NCI-H146 (cell line): ENCODE measurements around the gene CLEC18C.
"Not testable (repeated sequence)": the region's sequence is repeated elsewhere in the genome, so short reads cannot be mapped to it uniquely, and the experiment has no call there.

Experiments used
- DNase-seq: peaks from one replicate; lab custom pipeline; 2025; lab: John Stamatoyannopoulos, UW

Gene CLEC18C

DNA sequence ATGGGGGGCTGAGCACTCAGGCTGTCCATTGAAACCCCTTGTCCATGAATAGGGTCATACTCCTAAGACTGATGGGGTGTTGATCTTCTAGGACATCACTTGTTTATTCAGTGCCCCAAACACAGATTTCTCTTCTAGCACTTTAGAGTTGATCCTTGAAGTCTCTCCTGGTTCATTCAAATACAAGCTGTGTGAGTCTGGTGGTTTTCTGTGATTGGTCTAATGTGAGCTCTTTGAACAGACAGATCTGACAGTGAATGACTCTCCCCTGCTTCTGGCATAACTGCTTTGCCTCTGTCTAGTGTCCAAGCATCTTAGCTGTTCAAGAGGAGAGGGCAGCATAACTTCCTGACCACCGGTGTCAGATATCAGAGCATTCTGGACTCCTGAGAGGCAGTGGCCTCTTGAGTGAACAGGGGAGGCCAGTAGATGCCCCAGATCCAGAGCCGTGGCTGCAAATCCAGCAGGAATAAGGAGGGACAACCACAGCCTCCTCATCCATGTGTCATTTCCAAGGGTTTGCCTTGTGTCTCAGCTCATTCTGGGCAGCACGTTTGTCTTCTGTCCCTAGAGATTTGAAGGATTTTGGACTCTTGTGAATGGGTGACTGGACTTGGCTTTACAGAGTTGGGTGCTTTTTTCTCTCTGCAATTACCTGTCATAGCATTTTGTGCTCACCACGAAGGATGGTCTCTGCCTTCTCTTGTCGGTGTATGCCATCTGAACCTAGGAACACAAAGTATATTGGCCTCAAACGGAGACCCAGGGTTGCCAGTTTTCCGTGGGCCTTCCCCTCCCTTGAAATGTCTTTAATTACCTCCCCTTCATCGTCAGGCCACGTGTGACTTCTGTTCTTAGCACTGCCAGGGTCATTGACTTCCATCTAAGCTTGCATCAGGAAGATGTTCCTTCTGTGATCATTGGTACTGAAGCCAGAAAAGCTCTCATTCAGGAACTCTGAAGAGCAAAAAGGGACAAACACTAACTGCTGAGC is 13.9 kb upstream of the CLEC18C start:
- DNase-seq: no peak

DNA sequence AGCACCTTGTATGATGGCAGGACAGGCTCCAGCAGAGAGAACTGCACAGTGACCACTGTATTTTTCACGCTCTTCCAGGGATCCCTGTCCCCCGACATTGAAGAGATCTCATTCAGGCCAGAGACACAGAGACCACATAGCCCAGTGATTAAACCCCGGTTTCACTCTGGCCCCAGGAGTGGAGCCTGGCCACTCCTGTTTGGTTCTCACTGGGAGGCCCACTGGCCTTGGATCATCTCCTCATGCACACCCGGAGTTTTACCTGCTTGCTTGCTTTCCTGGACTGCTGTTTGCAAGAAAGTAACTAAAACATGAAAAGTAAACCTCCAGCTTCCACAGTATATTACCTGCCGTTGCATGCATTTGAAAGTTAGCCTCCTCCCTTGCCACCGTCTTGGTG is 13.2 kb upstream of the CLEC18C start:
- no peak for DNase-seq

DNA sequence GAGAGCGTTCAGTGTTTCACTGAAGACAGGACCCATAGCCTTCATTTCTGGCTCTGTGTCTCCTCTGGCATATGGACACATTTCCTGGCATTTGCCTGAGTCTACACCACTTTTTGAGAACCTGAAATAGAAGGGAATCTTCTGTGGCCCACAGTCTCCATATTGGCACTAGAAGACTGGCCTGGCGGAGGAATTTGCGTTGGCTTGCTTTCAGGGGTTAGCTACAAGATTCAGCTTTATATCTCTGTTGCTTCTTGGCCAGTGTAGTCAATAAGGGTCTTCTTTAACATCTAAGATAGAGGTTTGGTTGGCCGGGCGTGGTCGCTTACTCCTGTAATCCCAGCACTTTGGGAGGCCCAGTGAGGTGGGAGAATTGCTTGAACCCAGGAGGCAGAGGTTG is 12.8 kb upstream of the CLEC18C start:
- DNase-seq: no peak

DNA sequence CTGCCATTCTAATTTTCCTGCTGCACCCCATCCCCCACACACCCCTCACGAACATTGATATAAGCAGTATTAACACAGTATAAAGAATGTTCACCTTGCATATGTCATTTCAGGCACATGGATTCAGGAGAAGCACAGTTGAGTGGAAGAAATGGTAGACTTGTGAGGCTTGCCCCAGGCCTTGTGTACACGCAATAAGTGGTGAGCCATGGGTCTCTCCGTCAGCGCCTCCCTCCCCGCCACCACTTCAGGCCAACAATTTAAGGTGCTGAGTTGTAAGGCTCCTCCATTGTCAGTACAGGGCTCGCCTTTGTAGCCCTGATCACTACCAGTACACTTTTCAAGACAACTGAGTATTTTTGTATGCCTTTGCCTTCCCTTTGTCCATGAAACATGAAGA is 12.2 kb upstream of the CLEC18C start:
- DNase-seq: no peak

DNA sequence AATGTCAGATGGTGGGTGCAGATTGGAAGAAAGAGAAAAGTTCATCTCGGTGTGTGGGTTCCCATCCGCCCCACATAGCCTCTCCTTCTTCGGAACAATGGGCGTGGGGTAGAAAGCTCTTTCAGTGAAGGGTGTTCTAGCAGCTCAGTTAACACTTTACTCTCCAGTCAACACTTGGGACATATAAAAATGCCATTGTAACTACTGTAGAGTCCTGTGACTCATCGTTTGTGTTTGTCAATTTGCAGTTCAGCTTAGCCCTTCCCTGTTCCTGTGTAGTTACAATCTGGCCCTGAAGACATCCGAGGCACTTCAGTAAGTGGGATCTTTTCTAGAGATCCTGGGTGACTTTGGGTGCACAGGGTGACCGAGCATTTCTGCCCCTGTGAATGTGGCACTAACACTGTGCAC is 11.5 kb upstream of the CLEC18C start:
- no peak for DNase-seq

DNA sequence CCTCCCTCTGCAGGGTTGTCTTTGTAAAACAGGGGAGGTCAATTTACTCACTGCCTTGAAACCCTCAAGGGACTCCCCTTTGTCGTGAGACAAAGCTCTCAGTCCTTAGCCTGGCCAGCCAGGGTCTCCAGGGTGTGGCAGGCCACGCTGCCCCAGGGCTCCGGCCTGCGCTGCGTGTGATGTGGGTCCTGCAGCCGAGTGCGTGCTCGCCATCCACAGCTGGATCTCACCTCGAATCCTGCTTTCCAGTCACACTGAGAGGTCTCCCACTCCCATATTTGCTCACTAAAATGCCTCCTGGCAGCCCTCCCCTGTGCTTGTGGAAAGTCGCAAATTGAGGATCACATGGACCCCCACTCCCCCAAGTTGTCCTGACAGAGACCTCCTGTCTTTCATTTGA is 10.0 kb upstream of the CLEC18C start:
- no peak for DNase-seq

DNA sequence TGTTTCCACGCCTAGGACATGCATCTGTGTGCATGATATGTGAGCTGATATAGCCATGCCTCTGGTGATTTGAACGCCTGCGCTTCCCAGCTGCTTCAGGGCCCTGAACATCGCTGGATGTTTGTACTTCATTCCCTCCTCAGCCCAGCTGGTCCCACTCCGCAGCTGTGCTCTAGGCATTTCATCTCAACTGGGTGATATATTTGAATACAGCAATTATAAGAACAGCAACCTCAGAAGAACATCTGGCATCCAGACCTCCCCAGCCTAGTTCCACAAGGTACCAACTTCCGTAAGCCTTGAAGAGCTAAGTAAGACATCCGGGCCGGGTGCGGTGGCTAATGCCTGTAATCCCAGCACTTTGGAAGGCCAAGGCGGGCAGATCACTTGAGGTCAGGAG is 6.9 kb upstream of the CLEC18C start:
- DNase-seq: not testable (repeated sequence)

DNA sequence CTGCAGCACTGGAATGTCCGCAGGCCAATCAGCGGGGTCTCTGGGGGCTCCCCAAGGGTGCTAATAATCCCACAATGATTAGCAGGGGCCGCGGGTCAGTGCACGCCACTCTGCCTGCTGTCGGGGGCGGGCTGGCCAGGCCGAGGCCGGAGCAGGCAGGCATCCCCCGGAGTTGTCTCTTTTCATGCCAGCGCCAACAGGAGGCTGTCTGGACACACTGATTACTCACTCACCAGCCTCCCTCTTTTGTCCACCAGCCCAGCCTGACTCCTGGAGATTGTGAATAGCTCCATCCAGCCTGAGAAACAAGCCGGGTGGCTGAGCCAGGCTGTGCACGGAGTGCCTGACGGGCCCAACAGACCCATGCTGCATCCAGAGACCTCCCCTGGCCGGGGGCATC is 329 bp downstream of the CLEC18C start:
- not testable (repeated sequence) for DNase-seq

DNA sequence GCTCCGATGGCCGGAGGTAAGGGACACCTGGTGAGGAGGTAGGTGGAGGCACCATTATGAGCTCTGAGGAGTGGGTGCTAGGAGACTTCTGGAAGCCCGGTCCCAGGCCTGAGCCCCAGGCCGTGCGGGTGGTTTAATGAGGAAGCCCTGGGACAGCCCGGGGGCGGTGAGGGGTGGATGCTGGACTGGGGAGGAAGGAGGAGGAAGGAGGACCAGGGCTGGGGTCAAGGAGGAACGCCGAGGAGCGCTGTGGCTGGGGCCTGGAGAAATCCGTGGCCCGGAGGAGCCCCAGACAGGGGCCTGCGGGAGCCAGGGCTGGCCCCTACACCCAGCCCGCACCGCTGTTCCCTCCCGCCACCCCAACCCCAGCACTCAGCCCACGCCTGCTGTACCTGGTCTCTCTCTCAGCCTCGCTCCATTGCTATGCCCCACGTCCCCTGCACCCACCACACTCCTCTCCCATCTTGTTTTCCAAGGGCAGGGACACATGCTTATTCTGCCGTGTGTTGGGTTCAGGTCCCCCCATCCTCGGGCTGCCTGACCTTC is 873 bp downstream of the CLEC18C start:
- DNase-seq: not testable (repeated sequence)

DNA sequence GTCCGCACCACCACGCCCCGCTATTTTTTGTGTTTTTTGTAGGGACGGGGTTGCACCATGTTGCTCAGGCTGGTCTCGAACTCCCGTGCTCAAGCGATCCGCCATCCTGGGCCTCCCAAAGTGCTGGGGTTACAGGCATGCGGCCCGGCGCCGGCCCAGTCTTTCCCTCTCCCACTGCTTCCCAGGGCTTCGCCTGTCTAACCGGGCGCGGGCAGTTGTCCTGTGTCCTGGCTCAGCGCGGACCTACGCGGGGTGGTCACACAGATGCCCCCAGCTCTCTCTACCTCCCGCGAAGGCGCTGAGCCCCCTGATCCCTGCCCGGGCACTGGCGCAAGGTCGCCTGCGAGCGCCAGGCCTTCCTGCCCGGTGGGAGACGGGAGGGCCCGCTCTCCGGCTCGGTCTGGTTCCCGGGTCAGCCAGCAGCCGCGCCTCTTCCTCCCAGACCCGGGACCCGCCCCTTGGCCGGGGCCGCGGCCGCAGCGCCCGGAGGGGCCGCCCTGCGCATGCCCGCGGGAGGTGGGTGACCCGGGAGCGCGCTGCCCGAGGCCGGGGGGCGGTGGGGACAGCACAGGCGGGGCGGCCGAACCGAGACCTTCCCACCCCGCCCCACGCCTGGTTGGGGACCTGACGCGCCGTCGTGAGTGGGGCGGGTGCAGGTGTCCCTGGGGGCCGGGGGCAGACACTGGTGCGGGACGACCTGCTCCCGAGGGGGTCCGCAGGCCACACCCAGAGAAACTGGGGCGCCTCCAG is 14.4 kb downstream of the CLEC18C start:
- DNase-seq: not testable (repeated sequence)

DNA sequence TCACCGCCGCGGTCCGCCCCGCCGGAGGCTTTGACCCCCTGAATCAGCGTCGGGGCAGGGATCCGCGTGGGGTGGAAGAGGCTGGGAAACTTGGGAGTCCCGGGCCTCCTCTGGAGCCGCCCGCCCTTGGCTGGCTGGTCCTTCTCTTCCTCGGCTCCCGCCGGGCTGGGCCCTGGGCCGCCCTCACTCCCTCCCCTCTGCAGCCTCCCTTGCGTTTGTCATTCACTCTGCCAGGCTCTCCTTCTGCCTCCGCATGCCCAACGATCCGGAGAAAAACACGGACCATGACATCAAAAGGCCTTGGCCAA is 15.0 kb downstream of the CLEC18C start:
- DNase-seq: not testable (repeated sequence)

DNA sequence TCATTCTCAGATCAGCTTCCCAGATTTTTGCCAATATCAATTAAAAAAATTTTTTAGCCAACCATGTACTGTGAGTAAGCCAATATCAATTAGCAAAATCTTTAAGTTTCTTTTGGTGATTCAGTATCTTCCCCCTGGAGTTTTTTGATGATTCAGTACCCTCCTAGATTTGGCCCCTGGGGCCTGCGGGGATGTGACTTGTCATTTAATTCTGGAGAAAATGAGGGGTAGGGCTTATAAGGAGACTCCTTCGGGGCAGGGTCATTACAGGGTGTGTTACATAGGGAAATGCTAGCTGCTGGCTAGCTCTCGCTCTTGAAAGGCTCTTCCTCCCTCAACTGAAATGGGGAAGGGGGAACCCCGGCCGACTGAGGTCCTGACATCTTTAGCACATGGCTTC is 17.0 kb downstream of the CLEC18C start:
- not testable (repeated sequence) for DNase-seq

DNA sequence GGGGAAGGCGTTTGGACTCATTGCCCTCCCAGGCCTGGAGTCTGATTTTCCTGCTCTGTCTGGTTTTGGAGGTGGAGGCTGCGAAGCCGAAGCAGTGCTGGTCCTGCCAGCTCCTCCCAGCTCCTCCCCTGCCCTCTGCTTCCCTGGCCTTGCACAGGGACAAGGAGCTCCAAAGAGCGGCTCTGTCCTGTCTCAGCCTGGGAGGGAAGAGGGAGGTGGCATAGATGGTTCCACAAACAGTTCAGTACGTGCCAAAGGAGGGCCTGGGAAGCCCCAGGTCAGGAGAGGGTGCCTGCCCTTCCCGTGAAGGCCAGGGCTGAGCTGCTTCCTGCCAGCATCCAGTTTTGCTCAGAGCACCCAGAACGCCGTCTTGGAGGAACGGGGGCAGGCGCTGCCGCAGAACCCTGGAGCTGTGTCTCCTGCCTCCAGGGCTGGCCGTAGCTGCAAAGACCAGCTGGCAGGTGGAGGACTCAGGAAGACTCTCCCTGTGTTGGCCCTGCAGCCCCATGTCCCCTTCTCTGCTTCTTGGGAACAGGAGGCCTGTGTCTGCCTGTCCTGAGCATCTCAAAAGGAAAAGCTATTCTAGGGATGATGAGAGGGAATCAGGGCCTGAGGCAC is 23.2 kb downstream of the CLEC18C start:
- DNase-seq: not testable (repeated sequence)

DNA sequence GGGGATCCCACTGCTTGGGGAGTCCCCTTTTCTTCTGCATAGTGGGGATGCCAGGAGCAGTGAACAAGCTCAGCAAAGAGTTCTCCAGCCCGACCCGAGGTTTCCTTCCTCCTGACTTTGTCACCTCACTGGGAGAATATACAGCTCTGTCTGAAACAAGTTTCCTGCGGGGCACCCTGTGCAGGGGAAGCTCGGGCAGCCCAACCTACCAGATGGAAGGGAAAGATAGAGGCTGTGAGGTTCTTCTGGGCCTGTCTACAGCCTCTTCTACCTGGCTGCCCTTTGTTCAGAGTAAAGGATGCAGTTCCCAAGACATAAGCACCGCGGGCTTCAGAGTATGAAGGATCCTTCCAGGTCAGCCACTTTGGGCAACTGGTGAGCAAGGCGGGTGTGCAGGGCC is 24.0 kb downstream of the CLEC18C start:
- not testable (repeated sequence) for DNase-seq

DNA sequence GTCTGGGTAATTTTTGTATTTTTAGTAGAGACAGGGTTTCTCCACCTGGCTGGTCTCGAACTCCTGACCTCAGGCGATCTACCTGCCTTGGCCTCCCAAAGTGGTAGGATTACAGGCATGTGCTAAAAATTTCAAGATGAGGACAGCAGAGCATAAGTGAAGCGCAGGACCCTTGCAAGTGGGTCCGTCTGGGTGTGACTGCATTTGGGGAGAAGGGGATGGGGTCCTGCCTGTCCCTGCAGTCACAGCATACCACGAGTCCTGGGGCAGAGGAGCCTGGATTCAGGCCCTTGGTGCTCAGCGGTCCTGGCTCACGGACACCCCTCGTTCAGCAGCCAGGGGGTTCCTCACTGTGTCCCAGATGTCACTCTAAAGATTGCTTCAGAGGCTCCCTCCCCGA is 24.6 kb downstream of the CLEC18C start:
- DNase-seq: not testable (repeated sequence)

DNA sequence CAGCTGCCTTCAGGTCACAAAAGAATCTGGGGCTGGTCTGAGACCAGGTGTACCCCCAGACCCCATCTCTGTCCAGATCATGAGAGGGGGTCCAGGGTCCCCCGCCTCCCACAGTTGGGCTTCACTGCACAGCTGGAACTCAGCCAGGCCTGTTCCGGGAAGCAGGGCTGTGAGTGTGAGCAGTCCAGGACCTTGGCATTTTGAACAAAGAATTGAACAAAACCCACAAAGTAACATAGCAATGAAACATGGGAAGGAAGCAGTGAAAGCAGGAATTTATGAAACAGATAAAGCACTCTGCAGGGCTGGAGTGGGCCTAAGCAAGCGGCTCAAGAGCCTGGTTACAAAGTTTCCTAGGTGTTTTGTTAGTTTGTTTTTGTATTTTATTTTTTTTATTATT is 25.1 kb downstream of the CLEC18C start:
- not testable (repeated sequence) for DNase-seq

DNA sequence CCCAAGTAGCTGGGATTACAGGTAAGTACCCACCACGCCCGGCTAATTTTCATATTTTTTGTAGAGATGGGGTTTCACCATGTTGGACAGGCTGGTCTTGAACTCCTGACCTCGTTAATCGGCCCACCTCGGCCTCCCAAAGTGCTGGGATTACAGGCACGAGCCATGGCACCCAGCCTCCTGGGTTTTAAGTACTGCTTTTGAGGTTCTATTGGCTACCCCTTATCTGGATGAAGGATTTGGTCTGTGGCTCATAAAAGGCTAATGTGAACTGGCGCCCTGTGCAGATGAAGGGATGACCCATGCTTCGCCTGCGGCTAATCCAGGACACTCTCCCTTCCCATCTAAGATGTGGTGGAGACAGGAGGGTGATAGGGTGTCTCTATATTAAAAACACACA is 25.6 kb downstream of the CLEC18C start:
- DNase-seq: not testable (repeated sequence)

DNA sequence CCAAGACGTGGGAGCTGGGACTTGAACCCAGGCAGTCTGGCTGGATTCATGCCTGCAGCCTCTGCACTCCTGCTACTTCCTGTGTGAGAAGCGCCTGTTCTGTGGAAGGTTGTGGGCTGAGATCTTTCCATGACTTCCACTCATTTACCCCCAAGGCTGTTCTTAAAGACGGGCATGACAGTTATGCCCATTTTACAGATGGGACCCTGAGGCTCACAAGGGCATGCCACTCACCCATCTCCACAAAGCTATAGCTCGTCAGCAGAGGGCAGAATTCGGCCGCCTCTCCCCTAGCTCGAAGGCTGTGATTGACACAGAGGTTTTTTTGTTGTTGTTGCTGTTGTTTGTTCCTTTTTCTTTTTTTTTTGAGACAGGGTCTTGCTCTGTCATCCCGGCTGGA is 26.5 kb downstream of the CLEC18C start:
- not testable (repeated sequence) for DNase-seq

DNA sequence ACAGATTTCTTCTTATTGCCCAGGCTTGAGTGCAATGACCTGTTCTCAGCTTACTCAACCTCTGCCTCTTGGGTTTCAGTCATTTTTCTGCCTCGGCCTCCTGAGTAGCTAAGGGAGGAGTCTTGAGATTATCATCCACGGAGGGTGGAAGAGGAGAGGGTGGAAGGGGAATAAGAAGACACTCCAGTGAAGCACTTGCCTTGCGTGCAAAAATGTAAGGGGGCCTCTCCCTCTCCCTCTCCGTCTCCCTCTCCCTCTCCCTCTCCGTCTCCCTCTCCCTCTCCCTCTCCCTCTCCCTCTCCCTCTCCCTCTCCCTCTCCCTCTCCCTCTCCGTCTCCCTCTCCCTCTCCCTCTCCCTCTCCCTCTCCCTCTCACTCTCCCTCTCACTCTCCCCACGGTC is 29.9 kb downstream of the CLEC18C start:
- DNase-seq: not testable (repeated sequence)

DNA sequence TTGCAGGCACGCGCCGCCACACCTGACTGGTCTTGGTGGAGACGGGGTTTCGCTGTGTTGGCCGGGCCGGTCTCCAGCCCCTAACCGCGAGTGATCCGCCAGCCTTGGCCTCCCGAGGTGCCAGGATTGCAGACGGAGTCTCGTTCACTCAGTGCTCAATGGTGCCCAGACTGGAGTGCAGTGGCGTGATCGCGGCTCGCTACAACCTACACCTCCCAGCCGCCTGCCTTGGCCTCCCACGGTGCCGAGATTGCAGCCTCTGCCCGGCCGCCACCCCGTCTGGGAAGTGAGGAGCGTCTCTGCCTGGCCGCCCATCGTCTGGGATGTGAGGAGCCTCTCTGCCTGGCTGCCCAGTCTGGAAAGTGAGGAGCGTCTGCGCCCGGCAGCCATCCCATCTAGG is 30.4 kb downstream of the CLEC18C start:
- DNase-seq: not testable (repeated sequence)

DNA sequence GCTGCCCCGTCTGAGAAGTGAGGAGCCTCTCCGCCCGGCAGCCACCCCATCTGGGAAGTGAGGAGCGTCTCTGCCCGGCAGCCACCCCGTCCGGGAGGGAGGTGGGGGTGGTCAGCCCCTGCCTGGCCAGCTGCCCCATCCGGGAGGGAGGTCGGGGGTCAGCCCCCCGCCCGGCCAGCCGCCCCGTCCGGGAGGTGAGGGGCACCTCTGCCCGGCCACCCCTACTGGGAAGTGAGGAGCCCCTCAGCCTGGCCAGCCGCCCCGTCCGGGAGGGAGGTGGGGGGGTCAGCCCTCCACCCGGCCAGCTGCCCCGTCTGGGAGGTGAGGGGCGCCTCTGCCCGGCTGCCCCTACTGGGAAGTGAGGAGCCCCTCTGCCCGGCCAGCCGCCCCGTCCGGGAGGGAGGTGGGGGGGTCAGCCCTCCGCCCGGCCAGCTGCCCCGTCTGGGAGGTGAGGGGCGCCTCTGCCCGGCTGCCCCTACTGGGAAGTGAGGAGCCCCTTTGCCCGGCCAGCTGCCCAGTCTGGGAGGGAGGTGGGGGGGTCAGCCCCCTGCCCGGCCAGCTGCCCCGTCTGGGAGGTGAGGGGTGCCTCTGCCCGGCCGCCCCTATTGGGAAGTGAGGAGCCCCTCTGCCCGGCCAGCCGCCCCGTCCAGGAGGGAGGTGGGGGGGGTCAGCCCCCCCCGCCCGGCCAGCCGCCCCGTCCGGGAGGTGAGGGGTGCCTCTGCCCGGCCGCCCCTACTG is 31.2 kb downstream of the CLEC18C start:
- not testable (repeated sequence) for DNase-seq

DNA sequence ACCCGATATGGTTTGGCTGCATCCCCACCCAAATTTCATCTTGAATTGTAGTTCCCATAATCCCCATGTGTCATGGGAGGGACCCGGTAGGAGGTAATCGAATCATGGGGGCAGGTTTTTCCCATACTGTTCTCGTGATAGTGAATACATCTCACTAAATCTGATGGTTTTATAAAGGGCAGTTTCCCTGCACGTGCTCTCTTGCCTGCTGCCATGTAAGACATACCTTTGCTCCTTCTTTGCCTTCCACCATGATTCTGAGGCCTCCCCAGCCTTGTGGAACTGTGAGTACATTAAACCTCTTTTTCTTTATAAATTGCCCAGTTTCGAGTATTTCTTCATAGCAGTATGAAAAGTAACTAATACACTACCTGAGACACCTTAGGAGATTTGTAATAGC is 32.8 kb downstream of the CLEC18C start:
- not testable (repeated sequence) for DNase-seq
